Neural cell (in vitro differentiated cells): Measurements from ENCODE around the gene FCN2.

Source experiments
- CTCF ChIP-seq: fragments of 450-650 bp; IDR thresholded peaks from 2 replicates; pipeline ENCODE4 v1.5.1; 2014; ENCODE audit warnings: antibody characterized with exemption, mild to moderate bottlenecking, moderate library complexity; ENCODE audit not compliant: poor library complexity, severe bottlenecking
- EP300 ChIP-seq: fragments of 450-650 bp; conservative IDR thresholded peaks from 2 replicates; pipeline ENCODE4 v1.6.1; 2014; ENCODE audit warnings: antibody characterized with exemption, mild to moderate bottlenecking, moderate library complexity; ENCODE audit not compliant: poor library complexity, severe bottlenecking
- EZH2 ChIP-seq: fragments of 200-600, 300-800 bp; shearing (Covaris generic), sonication (generic); IDR thresholded peaks from 2 replicates; pipeline ENCODE4 v1.6.1; 2014; ENCODE audit warnings: antibody characterized with exemption, low read length, borderline replicate concordance, mild to moderate bottlenecking; ENCODE audit not compliant: insufficient read depth, poor library complexity, severe bottlenecking
- MXI1 ChIP-seq: fragments of 450-650 bp; conservative IDR thresholded peaks from 2 replicates; pipeline ENCODE4 v1.6.1; 2014; ENCODE audit warnings: antibody characterized with exemption, mild to moderate bottlenecking; ENCODE audit not compliant: poor library complexity, severe bottlenecking
- POLR2AphosphoS5 ChIP-seq: IDR thresholded peaks from 2 replicates; pipeline ENCODE4 v1.6.1; 2012
- RAD21 ChIP-seq: fragments of 450-650 bp; conservative IDR thresholded peaks from 2 replicates; pipeline ENCODE4 v1.6.1; 2014; ENCODE audit warnings: antibody characterized with exemption, mild to moderate bottlenecking, moderate library complexity
- TAF1 ChIP-seq: IDR thresholded peaks from 2 replicates; pipeline ENCODE4 v1.6.1; 2012; ENCODE audit warnings: low read depth
- TF ChIP-seq, protein P1 (sequence below): IDR thresholded peaks from 2 replicates; pipeline ENCODE4 v1.6.1; 2012; ENCODE audit warnings: borderline replicate concordance

DNA sequence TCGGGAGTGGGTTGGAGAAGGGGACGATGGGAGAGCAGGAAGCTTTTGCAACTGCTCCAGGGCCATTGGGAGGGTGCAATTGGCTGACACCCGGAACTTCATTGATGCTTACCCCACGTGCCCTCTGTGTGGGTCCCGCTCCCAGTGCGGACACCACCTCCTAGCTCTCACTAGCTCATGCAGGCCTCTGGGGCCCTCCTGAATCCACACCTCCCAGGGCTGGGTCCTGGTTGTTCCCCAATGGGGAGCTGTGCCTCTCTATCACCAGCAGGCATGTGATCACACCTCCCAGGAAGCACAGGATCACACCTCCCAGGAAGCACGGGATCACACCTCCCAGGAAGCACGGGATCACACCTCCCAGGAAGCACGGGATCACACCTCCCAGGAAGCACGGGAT lies 32.1 kb upstream of the FCN2 start:
- TF ChIP-seq RAD21 (no peak), POLR2AphosphoS5 (no peak), TAF1 (no peak), EZH2 (no peak), CTCF (no peak), MXI1 (no peak), EP300 (no peak)
- TF ChIP-seq, protein P1, sequence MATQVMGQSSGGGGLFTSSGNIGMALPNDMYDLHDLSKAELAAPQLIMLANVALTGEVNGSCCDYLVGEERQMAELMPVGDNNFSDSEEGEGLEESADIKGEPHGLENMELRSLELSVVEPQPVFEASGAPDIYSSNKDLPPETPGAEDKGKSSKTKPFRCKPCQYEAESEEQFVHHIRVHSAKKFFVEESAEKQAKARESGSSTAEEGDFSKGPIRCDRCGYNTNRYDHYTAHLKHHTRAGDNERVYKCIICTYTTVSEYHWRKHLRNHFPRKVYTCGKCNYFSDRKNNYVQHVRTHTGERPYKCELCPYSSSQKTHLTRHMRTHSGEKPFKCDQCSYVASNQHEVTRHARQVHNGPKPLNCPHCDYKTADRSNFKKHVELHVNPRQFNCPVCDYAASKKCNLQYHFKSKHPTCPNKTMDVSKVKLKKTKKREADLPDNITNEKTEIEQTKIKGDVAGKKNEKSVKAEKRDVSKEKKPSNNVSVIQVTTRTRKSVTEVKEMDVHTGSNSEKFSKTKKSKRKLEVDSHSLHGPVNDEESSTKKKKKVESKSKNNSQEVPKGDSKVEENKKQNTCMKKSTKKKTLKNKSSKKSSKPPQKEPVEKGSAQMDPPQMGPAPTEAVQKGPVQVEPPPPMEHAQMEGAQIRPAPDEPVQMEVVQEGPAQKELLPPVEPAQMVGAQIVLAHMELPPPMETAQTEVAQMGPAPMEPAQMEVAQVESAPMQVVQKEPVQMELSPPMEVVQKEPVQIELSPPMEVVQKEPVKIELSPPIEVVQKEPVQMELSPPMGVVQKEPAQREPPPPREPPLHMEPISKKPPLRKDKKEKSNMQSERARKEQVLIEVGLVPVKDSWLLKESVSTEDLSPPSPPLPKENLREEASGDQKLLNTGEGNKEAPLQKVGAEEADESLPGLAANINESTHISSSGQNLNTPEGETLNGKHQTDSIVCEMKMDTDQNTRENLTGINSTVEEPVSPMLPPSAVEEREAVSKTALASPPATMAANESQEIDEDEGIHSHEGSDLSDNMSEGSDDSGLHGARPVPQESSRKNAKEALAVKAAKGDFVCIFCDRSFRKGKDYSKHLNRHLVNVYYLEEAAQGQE, result no peak
